Activated gamma-delta T cell treated with Interleukin-2 at 50 U/mL for 16 hours (primary cell): ENCODE data around the gene HOXB3.
A peak's percentile ranks its signal among the peaks of the same experiment; 100 is the strongest.

Experiments used
- DNase-seq: peaks from one replicate; pipeline ENCODE4 v3.0.0-alpha.2; 2020

The HOXB3 gene

DNA sequence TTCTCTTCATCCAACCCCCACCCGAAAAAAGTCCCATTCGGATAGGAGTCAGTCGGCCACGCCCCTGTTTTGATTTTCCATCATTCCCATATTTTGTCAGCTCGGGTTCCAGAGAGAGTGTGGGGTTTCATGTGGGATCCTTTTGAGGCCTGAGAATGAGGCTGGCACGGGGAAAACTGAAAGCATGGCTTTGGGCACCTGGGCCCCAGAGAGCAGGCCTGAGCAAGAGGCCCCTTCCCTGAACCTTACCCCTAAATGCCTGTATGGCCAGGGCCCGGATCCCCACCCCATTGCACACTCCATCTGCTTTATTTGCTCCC lies 7.3 kb downstream of the HOXB3 start:
- DNase-seq, result no peak

DNA sequence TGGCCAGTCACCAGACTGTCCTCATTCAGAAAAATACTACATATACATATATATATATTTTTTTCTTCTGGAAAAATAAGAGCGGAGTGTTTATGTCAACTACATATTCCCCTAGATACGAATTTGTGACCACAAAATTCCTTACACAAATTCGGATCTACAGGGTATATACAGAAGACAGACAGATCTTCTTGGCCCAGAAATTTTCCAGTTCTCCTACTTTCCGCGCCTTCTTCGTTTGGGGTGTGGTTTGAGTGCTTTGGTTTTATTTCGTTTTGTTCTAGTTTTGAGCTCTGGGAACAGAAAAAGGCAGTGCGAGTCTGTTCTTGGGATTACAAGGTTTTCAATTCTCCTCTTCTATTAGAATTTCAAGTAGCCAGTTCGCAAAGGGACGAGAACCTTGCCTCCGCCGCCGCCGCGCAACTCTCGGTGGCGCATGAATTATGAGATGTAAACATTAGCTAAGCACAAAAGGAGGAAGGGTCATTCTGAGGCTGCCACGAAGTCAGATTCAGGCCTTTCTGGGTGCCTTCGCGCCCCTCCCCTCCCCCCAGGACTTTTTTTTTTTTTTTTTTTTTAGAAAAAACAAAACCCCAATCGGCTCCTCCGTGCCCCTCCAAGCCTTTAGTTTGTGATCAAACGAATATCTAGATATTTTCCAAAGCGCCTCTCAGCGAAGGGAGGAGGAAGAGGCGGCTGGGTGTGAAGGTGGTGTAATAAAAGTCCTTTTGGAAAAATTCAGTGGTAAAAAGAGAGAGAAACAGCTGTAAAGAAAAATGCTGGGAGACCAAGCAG lies 10.1 kb downstream of the HOXB3 start:
- DNase-seq, result no peak

DNA sequence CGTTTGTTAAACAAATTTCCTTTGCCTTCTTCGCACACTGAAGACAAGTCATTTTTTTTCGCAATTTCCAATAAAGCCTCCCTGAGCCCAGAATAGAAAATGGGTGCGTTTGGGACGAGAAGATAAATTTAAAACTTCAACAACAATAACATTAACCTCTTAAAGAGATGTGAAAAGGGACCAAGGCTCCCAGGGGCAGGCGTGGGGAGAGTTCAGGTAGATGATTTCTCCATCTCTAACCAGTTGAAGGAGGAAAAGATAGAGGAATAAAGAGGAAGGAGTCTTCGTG lies 10.6 kb downstream of the HOXB3 start:
- no peak for DNase-seq

DNA sequence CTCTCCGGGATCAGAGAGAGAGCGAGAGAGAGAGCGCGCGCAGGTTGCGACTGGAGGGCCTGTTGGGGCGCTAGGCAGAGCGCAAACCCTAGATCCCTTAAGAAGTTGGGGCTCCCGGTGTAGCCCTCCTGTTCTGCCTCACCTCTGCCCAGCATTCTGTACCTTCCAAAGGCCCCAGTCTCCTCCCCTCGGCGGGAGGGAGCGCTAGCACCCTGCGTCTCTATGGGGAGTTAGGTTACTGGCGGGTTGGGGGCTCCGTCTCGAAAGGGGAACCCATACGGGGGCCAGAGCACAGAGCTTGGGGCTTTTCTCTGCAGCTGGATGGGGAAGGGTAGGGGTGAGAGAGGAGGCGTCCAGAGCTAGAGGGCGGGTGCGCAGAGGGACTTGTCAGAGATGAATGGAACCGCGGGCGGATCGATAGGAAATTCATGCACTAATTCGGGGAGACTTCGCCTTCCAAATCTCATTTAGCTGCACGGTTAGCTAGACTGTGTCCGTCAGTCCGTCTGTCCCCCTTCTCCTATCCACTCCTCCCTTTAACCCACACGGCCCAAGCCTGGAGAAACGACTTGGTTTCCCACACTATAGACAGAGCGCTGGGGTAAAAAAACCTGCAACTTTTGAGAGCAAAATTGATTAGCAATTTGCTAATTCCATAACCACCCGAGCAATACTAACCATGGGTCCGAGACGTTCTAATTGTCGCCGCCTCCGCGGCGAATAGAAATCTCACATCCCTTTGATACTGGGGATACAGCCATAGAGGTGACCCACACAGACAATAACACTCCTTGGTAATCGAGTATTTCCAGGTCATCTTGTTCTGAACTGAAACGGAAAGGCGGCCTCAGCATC lies 11.2 kb downstream of the HOXB3 start:
- DNase-seq, result no peak

DNA sequence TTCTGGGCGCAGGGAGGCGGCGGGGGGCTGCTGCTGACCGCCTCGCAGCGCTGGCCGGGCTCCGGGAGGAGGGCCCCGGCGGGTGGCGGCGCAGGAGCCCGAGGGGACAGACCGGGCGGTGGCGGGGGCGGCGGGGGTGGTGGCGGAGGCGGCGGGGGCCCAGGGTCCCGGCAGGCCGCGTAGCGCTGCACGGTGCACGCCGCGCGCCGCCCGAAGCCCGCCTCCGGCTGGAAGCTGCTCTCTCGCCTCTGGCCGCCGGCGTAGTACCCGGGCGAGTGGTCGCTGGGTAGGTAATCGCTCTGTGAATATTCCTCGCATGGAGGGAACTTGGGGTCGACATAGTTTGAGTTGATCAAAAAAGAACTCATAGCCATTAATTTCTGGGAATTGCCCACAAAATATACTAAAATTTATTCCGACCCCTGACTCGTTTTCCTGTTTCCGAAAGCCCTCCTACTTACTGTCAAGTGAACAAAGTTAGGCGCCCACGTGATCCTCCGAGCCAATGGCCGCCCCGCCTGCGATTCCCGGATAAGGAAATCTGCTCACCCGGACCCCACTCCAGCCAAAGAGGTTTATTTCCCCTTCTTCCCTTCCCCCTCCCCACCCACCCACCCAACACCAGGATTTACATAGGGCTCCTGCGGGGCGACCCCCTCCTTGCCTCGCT lies 12.0 kb downstream of the HOXB3 start, which contains the start of gene HOXB4:
Gene HOXB4, minus strand, starts transcription at position 405 of the 670 bp plus-strand sequence. Its CDS starts 31 bp downstream, at position 374.
- peak; percentile 54 for DNase-seq

DNA sequence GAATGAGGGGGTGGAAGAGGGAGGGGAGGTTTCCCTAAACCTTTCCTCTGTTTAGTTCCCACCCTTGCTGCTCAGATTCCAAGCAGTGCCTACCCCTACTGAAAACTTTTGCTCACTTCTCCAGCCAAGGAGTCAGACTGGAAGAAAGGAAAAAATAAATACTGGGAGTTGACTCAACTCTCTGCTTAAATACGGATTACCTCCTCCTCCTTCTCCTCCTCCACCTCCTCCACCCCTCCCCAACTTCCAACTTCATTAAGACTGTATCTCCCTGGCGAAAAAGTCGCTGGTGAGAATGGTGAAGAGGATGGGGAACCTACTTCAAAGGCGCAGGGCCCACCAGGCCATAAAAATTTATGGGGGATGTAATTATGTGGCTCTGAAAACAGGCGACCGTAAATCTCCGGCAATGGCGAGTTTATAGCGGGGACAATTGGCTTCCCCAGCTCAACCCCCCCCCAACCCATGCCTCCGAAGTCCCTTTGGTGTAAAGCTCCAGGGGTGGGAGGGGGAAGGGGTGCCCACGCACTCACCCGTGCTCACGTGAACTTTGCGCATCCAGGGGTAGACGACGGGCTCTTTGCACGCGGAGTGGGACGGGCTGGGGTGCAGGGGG lies 12.6 kb downstream of the HOXB3 start:
- no peak for DNase-seq

DNA sequence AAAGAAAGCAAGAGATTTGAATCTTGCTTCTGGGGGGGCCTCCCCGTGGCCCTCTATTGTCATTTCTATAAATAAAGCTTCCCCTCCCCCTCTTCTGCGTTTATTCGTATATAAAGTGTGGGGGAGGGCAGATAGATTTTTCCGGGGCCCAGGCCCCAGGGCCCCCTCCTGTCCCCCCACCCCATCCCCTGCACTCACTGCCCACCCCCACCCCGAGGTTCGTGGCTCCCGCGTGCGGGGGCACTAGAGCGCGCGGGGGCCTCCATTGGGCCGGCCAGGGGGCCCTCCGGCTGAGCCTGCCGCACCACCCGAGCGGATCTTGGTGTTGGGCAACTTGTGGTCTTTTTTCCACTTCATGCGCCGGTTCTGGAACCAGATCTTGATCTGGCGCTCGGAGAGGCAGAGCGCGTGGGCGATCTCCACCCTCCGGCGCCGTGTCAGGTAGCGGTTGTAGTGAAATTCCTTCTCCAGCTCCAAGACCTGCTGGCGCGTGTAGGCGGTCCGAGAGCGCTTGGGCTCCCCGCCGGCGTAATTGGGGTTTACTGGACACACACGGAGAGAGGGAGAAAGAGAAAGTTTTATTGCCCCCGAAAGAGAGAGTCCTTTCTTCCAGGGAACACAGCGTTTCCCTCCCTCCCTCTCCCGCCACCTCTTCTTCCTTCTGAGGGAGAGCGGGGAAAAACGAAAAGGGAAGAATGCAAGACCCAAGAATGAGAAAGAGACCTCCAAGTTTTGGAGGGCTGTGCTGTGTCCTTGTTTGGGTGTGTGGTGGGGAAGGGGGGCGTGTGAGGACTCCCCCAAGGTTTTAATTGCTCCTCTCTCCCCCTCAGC lies 13.3 kb downstream of the HOXB3 start:
- DNase-seq, result no peak

DNA sequence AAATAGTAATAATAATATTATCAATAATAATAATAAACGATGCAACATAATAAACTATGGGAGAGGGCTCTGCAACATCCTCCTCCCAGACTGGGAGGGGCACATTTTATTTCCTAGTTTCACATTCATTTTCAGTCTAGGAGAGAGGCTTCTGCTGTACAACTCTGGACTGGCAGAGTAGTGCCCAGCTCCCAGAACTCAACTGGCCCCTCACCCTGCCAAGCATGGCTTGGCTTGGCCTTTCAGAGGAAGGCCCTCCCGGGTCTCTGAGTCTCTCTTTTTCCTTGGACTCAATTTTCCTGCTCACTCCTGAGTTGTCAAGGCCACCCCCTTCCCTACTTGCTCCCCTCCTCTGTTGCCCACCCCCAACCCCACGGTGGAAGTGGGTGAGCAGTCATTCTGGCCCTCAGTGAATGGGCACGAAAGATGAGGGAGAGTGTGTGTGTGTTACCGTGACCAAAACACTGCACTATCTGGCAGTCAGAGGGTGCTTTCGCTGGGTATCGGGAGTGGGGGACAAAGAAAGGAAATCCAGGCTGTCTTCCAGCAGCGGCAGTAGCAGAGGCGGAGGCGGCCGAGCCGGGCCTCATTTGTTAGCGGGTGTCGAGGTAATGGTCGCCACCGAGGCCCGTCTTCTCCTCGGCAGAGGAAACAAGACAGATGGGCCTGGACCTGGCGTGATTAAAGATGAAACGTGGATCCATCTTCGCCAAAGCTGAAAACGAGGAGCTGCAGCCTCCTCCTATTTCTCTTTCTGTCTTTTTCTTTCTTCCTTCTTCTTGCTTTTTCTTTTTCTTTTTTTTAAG lies 14.2 kb downstream of the HOXB3 start:
- DNase-seq, result no peak

DNA sequence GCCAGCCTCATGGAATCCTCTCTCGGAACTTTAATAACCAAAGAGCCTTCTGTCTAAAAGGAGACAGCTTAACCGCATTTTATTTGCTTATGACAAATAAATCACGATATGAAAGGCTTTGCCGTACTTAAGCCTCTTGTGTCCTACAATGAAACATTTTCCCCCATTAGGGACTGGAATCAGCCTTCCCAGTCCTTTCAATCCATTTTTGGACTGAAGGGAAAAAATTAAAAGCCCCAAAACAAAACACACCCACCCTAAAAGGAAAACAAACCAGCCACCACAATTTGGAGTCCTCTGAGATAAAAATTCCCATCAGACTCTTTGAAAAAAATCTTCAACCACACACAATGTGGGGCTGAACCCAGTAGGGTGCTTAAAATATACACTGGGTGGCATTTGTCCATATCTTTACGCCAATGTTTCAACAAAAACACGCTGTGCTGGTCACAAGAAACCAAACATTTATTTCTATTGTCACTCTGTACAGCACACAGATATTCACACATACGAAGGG lies 14.9 kb downstream of the HOXB3 start:
- DNase-seq, result no peak

DNA sequence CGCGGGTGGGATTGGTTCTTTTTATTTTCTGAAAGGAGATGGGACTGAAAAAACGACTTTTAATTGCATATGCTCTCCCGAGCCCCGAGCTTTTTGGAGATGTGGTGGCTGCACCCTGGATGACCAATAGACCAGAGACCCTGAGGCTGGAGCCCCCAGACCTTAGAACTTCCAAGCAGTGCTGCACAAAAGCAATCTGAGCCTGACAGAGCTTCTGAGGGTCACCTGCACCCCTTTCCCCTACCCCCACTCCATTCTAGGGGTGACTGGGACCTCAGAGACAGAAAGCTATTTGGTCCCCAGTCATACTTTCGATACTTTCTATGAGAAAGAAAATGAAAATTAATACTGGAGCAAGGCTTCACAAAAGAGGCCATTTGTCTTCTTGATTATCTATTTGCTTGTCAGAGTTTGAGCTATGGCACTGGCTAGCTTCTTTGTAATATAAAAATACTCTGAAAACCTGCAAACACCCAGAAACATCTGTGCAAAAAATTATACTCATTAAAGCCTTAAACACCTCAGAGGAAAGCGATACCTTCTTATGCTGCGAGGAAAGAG lies 15.5 kb downstream of the HOXB3 start:
- no peak for DNase-seq

DNA sequence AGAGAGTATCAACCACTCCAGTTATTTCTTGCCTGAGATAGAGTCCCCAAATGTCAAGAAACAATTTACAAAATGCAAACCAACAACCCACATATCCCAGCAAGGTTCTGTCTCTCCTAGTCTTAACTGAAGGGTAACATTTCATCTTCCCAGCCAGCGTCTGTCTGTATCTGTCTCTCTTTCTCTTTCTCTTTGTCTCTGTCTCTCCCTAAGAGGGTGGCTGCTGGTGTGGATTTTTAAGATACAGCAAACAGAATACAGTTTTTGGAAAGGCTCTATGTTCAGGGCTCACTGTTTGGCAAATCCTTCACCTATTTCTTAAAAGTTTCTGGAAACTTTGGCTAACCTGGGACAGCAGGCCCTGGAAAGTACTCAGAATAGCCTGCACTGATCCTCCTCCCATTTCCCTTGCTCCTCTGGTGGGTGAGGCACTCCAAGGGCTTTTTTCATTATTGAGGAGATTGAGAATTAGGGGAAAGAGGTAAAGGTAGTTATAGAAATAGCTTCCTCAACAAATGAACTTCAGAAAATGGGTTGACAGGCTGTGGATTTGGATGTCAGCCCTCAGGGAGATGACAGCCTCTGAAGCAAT lies 18.1 kb downstream of the HOXB3 start:
- no peak for DNase-seq

DNA sequence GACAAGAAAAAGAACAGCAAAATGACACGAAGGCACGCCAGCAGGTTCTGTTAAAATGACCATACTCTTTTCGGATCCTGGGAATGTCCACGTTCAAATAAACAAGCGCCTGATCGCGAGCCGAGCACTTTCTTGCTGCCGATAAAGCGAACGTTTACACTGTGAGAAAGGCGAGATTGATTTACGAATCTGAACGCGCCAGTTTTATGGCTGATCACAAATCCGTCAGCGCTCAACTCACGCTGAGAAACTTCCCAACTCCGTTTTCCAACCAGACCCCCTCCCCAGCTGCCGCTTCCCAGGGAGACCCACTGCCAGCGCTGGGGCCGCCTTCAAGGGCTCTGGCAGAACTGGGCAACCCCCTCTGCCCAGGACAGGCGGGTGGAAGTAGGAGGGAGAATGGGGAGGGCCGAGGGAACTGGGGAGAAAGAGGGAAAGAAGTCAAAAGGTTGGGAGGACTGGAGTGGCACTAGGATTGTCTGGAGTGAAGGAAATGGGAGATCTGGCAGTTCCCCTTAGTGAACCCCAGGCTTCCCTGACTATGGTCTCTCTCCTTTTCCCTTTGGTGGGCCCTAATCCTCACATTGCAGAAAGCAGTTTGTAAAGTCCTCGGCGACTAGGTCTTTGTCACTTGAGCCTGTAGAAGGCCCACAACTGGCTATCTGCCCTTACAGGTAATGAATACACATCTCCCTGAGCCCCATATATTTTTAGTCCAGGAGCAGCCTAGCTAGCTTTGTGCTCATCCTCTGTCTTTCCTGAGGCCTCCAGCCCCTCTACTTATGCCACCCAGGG lies 18.8 kb downstream of the HOXB3 start:
- no peak for DNase-seq

DNA sequence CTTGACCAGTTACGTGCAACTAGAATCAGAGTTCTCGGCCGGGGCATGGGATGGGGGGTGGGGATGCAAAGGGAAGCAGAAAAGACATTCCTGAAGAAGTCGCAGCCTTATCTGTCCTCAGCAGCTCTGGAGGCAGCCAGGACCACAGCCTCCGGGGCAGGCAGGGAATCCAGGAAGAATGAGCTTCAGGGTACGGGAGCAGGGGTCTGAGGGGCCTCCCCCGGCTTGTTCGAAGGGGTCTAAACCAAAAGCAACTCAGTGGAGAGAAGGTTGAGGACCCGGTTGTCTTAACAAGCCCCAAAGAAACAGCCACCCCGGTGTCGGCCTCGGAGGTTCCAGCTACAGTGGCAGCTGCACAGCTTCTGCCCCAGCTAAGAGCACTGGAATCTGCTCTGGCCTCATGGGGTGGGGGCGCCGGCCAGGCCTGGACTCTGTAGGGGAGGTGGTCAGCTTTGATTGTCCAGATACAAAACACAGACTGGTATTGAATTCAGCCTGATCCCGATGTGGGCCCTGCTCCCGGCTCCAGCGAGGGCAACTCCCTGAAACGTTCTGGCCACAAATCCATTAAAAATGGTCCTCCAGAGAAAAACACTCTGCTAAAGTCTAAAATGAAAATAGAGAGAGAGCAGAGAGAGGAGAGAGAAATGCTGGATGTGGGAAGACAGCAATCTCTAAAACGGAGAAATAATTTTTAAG lies 19.6 kb downstream of the HOXB3 start:
- no peak for DNase-seq

DNA sequence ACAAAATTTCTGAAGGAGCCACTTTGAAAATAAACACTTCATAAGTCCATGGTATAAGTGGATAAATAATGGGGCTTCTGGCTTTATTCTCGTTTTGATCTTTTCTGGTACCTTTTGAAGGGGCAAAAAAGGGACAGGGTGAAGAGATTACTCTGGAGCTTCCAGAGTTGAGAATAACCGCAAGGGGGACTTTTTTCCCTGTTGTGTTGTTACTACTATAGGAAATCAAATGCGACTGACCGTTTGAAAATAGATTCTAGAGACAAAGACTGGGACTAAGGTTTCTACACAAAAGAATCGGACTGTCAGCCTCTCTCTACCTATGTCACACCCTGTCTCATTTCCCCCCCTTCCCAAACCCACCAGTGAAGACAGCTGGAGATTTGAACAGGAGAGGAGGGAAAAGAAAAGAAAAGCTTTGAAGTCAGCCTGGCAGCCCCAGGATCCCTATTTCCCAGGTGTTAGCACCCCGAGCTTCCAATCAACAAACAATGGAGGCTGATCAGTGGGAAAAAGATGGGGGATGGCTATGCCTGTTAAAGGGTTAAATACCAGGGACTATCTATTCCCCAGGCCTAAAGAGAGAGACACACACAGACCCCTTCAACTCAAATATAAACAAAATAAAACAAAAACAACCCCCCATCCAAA lies 20.2 kb downstream of the HOXB3 start:
- no peak for DNase-seq

DNA sequence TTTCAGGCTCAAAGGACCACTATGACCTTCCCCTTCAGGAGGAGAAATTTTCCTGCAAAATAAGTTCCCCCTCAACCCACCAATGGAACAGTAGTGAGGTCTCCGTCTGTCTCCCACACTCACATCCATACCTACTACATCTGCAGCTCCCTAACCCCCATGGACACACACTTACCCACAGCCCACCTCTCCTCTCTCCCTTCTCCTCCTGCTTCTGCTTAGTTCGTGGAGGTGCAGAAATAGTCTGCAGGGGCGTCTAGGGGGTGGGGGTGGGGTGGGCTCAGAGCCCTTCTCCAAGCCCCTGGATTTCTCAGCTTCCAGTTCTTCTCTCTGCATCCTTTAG lies 20.8 kb downstream of the HOXB3 start:
- DNase-seq, result no peak

DNA sequence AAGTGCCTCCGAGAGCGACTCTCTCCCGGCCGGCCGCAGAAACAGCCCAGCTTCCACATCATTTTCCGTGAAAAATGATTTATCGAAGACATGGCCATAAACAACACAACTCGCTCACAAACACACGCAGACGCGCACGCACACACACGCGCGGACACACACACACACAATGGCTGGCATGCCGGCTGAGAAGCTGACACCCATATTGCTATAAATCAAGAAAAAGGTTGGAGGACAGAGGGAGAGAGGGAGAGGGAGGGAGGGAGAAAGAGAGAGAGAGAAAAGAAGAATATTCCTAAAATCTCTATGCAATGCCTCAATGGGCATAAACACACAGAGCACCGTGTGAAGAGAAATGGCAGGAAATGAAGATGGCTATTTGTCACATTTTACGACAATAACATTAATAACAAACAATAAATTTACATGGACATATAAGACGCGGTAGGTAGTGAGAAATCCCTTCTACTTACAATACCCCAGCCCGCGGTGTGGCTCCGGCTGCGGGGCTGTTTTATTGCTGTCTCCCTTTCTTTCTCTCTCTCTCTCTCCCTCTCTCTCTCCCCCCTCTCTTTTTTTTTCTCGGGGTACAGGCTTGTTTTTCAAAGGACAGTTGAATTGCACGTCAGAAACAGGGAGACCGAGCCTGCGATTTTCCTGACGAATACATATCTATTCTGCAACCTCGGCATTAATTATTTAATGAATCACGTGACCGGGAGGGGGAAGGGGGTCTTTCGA lies 21.4 kb downstream of the HOXB3 start:
- no peak for DNase-seq

DNA sequence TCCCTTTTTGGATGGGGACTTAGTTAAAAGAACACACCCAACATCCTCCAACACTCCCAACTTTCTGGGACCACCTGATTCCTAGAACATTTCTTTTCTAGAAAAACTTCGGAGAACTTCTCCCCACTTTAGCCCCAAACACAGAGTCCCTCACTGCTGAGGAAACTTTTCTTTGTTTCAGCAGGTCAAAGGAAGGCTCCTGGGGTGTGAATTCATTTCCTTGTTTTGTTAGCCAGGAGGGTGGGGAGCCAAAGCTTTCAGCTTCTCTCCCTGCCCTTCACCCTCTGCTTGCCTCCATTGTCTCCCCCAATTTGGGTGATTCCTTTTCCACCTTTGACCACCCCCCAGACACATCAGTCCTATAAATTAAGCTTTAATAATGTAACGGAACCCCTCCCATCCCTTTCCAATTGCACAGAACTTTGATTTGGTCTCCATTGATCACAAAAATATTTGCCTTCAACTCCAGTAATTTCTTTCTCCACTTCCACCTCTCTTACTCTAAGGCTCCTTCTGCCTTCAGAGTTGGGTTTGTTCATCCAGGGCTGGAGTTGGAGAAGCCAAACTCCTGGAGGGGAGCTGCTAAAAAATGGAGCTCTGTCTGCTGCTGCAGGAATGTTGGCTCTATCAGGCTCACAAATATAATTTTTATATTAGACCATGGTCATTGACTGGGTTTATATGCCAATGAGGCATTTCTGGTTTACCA lies 22.2 kb downstream of the HOXB3 start:
- DNase-seq, result no peak
